ENCODE results near the gene SLC17A9. TPM values are rescaled to one million over a fixed set of nuclear protein-coding genes. Genes with fewer than 3 reads are reported as not detected.

The SLC17A9 gene
- total and polyA plus RNA-seq, 7 donors, result 0.32 to 1.0 (median 0.88) TPM

GRCh38 chr20:62965363-62965771 is 12.9 kb downstream of the SLC17A9 start:
- no peak for DNase-seq
- intact Hi-C loops (cut with DNase I), result no loop called here
- Histone ChIP-seq H3K36me3 (ENCODE audit: insufficient read depth in 1 of 2, low read depth in 1 of 2) (no peaks in the 10 kb centered on the region), H3K4me1 (no peaks in the 10 kb centered on the region), H3K4me3 (no peak overlapping the region), H3K27me3 (ENCODE audit: insufficient read depth in 3 of 3, low read length in 2 of 3) (peaks cover 0 to 24% (median 4%) of the 10 kb centered on the region in 3 donors), H3K9me3 (no peaks in the 10 kb centered on the region), H3K27ac (no peak overlapping the region)
- WGBS, 3 donors, result 71 to 82% (median 79%) methylated on average over 16 to 19 of the region's 19 CpGs
- ATAC-seq, result no peak
- TF ChIP-seq, protein P1, sequence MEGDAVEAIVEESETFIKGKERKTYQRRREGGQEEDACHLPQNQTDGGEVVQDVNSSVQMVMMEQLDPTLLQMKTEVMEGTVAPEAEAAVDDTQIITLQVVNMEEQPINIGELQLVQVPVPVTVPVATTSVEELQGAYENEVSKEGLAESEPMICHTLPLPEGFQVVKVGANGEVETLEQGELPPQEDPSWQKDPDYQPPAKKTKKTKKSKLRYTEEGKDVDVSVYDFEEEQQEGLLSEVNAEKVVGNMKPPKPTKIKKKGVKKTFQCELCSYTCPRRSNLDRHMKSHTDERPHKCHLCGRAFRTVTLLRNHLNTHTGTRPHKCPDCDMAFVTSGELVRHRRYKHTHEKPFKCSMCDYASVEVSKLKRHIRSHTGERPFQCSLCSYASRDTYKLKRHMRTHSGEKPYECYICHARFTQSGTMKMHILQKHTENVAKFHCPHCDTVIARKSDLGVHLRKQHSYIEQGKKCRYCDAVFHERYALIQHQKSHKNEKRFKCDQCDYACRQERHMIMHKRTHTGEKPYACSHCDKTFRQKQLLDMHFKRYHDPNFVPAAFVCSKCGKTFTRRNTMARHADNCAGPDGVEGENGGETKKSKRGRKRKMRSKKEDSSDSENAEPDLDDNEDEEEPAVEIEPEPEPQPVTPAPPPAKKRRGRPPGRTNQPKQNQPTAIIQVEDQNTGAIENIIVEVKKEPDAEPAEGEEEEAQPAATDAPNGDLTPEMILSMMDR (IDR thresholded peaks at IDR 0.05), result no peak

DNA sequence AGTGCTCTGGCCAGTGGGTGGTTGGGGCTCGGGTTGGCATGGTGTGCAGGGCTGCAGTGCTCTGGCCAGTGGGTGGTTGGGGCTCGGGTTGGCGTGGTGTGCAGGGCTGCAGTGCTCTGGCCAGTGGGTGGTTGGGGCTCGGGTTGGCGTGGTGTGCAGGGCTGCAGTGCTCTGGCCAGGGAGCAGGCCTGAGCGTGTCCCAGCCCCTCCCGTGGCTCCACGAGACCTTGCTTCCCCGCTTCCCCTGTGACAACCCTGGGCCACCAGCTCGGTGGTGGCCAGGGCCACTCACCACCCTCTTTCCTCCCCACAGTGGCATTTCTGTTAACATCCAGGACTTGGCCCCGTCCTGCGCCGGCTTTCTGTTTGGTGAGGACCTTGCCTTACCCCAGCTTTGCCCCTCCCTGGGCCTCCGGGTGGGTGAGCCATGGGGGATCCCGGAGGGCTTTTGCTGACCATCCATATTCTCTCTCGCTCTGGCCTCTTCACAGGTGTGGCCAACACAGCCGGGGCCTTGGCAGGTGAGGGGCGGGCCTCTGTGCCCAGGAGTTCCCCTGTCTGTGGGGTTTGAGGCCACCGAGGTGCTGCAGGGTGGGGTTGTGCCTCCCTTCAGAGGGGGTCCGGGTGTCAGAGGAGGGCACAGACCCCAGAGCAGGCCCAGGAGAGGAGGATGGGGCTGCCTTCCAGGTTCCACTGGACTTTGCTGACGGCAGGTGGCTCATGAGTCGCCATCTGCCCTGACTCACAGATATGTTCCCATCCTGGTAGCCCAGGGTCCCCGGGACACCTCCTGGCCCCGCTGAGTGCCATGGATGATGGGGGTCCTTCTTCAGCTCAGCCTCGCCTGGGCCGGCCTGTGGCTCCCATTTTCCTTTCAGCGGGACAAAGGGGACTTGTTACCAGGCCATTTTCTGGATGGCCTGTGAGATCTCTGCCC is 14.0 kb downstream of the SLC17A9 start:
- Histone ChIP-seq H3K4me3 (no peak overlapping the region), H3K27me3 (ENCODE audit: insufficient read depth in 3 of 3, low read length in 2 of 3) (peaks cover 0 to 34% (median 5%) of the 10 kb centered on the region in 3 donors), H3K36me3 (ENCODE audit: insufficient read depth in 1 of 2, low read depth in 1 of 2) (no peaks in the 10 kb centered on the region), H3K9me3 (no peaks in the 10 kb centered on the region), H3K27ac (no peak overlapping the region), H3K4me1 (no peaks in the 10 kb centered on the region)
- TF ChIP-seq, protein P1 (IDR thresholded peaks at IDR 0.05), result no peak
- DNase-seq, result no peak
- WGBS, 3 donors, result 92 to 95% (median 92%) methylated on average over 21 to 26 of the region's 27 CpGs
- intact Hi-C loops (cut with DNase I), result no loop called here
- no peak for ATAC-seq

- 85 to 94% (median 93%) methylated on average over 6 of the region's 6 CpGs for WGBS, 3 donors
- Histone ChIP-seq H3K27ac (no peak overlapping the region), H3K27me3 (ENCODE audit: insufficient read depth in 3 of 3, low read length in 2 of 3) (peaks cover 0 to 39% (median 7%) of the 10 kb centered on the region in 3 donors), H3K4me3 (no peak overlapping the region), H3K36me3 (ENCODE audit: insufficient read depth in 1 of 2, low read depth in 1 of 2) (no peaks in the 10 kb centered on the region), H3K4me1 (no peaks in the 10 kb centered on the region), H3K9me3 (no peaks in the 10 kb centered on the region)
- TF ChIP-seq, protein P1 (IDR thresholded peaks at IDR 0.05), result no peak
- intact Hi-C loops (cut with DNase I), result no loop called here
- ATAC-seq (no peak), DNase-seq (no peak)
Measured at GRCh38 chr20:62967149-62967501, 14.6 kb downstream of the SLC17A9 start.

DNA sequence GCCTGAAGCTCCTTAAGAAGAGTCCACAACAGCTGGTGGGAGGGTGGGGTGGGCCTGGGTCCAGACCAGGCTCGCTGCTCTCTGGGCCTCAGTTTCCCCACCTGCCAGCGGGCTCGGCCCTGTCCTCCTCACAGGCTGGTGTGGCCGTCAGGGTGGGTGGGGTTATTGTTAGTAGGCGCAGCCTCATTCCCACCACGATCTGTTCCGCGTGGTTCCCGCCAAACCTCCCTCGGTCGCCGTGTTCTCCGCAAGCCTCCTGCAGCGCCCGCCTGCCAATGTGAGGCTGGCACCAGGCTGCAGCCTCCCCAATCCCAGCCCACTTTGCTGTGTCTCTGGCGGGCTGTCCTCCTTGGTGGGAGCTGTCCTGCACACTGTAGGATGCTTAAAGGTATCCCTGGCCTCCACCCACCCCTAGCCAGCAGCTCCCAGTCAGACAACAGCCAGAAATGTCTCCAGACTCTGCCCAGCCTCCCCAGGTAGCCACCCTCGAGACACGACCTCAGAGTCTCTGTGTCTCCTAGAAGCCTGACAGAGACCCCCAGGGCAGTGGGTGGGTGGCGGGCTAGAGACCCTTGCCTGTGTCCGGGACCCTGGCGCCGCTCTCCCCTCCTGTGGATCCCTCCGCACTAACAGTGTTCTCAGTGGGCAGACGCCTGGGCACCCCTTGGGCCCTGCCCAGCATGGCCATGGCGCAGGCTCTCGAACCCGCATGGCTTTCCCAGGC is 15.3 kb downstream of the SLC17A9 start:
- 85 to 88% (median 88%) methylated on average over 27 of the region's 27 CpGs for WGBS, 3 donors
- no peak overlapping the region for H3K4me3 ChIP-seq
- ATAC-seq, result no peak
- H3K9me3 ChIP-seq, result no peaks in the 10 kb centered on the region
- H3K36me3 ChIP-seq (ENCODE audit: insufficient read depth in 1 of 2, low read depth in 1 of 2), result no peaks in the 10 kb centered on the region
- intact Hi-C loops (cut with DNase I), result no loop called here
- H3K27ac ChIP-seq, result no peak overlapping the region
- H3K4me1 ChIP-seq, result no peaks in the 10 kb centered on the region
- no peak for DNase-seq
- peaks cover 0 to 46% (median 7%) of the 10 kb centered on the region in 3 donors for H3K27me3 ChIP-seq (ENCODE audit: insufficient read depth in 3 of 3, low read length in 2 of 3)
- TF ChIP-seq, protein P1 (IDR thresholded peaks at IDR 0.05), result no peak

All from psoas muscle (tissue), 8 donors.